H1 (cell line): ENCODE results near the gene FREM2. TPM values are rescaled to one million over a fixed set of nuclear protein-coding genes. Genes with fewer than 3 reads are reported as not detected.

Experiments used
- CTCF ChIA-PET: fragments of 300-600 bp; sonication (Branson Sonifier 250); formaldehyde crosslinking; loops from one replicate; lab custom pipeline; 2021; ENCODE audit not compliant: partially characterized antibody; lab: Charles Lee
- POLR2A ChIA-PET: fragments of 300-600 bp; sonication (Branson Sonifier 250); formaldehyde crosslinking; loops from one replicate; lab custom pipeline; 2021; ENCODE audit warnings: inconsistent platforms; ENCODE audit not compliant: partially characterized antibody; lab: Charles Lee
- DNase-seq, 2 experiments: peaks; one replicate each; pipeline versions ENCODE4 v3.0.0 to v3.0.0-alpha.2; 2010 to 2022; ENCODE audit warnings: low spot score in 2 of 2, low read depth in 1 of 2, mixed read lengths in 1 of 2
- FAIRE-seq: peaks from 2 replicates; lab custom pipeline; 2011; peaks lifted over from hg19 to GRCh38; lab: Jason Lieb, UNC
- H2AFZ ChIP-seq: 2 replicates; pipeline ENCODE4 v1.8.1; 2012; ENCODE audit warnings: low read length, inconsistent platforms
- H2AK5ac ChIP-seq: 2 replicates; pipeline ENCODE4 v1.6.1; 2013; ENCODE audit warnings: low read depth, low read length
- H2BK120ac ChIP-seq: replicated peaks from 2 replicates; pipeline ENCODE3; 2013; ENCODE audit warnings: low read depth, low read length, inconsistent platforms
- H2BK12ac ChIP-seq: 2 replicates; pipeline ENCODE4 v1.6.1; 2013; ENCODE audit warnings: low read depth, low read length
- H2BK15ac ChIP-seq: 2 replicates; pipeline ENCODE4 v1.6.1; 2013; ENCODE audit warnings: low read length
- H2BK20ac ChIP-seq: 2 replicates; pipeline ENCODE4 v1.6.1; 2013; ENCODE audit warnings: low read length
- H2BK5ac ChIP-seq: 2 replicates; pipeline ENCODE4 v1.6.1; 2013; ENCODE audit warnings: low read depth, low read length
- H3K14ac ChIP-seq: 2 replicates; pipeline ENCODE4 v1.6.1; 2013; ENCODE audit warnings: inconsistent platforms; ENCODE audit not compliant: insufficient read length
- H3K18ac ChIP-seq: 2 replicates; pipeline ENCODE4 v1.6.1; 2013; ENCODE audit warnings: low read length; ENCODE audit errors: extremely low read depth
- H3K23ac ChIP-seq: 2 replicates; pipeline ENCODE4 v1.6.1; 2013; ENCODE audit warnings: inconsistent platforms; ENCODE audit not compliant: insufficient read length
- H3K23me2 ChIP-seq: 2 replicates; pipeline ENCODE4 v1.6.1; 2013; ENCODE audit warnings: low read depth, low read length
- H3K27ac ChIP-seq: 2 replicates; pipeline ENCODE4 v1.6.1; 2011; ENCODE audit warnings: low read depth, low read length, inconsistent platforms
- H3K27me3 ChIP-seq, 4 experiments: replicated peaks in 1 of 4; 1 replicate in 1 of 4; 2 replicates in 3 of 4; pipeline versions ENCODE4 v1.6.1 to v1.8.1; 2011 to 2013; ENCODE audit warnings: low read length in 3 of 4, mild to moderate bottlenecking in 3 of 4, inconsistent platforms in 2 of 4, mixed read lengths in 2 of 4, moderate library complexity in 1 of 4; ENCODE audit not compliant: control insufficient read depth in 3 of 4, insufficient read depth in 3 of 4; ENCODE audit errors: extremely low read depth in 1 of 4
- H3K36me3 ChIP-seq, 4 experiments: 2 replicates each; pipeline versions ENCODE4 v1.6.1 to v1.8.1; 2011 to 2013; ENCODE audit warnings: mild to moderate bottlenecking in 4 of 4, low read length in 3 of 4, moderate library complexity in 2 of 4, control low read depth in 1 of 4, inconsistent platforms in 1 of 4; ENCODE audit not compliant: insufficient read depth in 4 of 4, control insufficient read depth in 2 of 4
- H3K4ac ChIP-seq: replicated peaks from 2 replicates; pipeline ENCODE3; 2013; ENCODE audit warnings: low read length, low read depth, mixed read lengths, inconsistent platforms; ENCODE audit not compliant: insufficient read length
- H3K4me1 ChIP-seq, 4 experiments: replicated peaks in 1 of 4; 1 replicate in 1 of 4; 2 replicates in 3 of 4; pipeline versions ENCODE4 v1.6.1 to v1.8.1; 2011 to 2013; ENCODE audit warnings: low read length in 3 of 4, inconsistent platforms in 2 of 4, mixed read lengths in 1 of 4; ENCODE audit not compliant: insufficient read depth in 4 of 4, control insufficient read depth in 3 of 4
- H3K4me2 ChIP-seq, 2 experiments: 2 replicates each; pipeline versions ENCODE4 v1.6.1 to v1.8.1; 2011 to 2013; ENCODE audit warnings: low read depth in 2 of 2, low read length in 2 of 2, control low read depth in 1 of 2, inconsistent platforms in 1 of 2, mild to moderate bottlenecking in 1 of 2; ENCODE audit not compliant: insufficient read depth in 1 of 2
- H3K4me3 ChIP-seq, 4 experiments: fragments of 200-600, 300-600 bp in 1 of 4; sonication (generic), shearing (Covaris generic), sonication (Bioruptor Twin) in 1 of 4; 2 replicates each; pipeline versions ENCODE4 v1.5.1 to v1.8.1; 2011 to 2016; ENCODE audit warnings: low read length in 4 of 4, low read depth in 3 of 4, control low read depth in 2 of 4, inconsistent platforms in 2 of 4, mild to moderate bottlenecking in 2 of 4, mixed read lengths in 1 of 4, moderate library complexity in 1 of 4; ENCODE audit not compliant: insufficient read depth in 2 of 4; ENCODE audit errors: extremely low read depth in 1 of 4
- H3K56ac ChIP-seq: replicated peaks from 2 replicates; pipeline ENCODE3; 2013; ENCODE audit warnings: low read depth, mild to moderate bottlenecking, mixed read lengths, low read length, inconsistent platforms; ENCODE audit not compliant: insufficient read length
- H3K79me1 ChIP-seq: 2 replicates; pipeline ENCODE4 v1.6.1; 2013; ENCODE audit warnings: low read depth, low read length, control low read depth
- H3K79me2 ChIP-seq, 2 experiments: 2 replicates each; pipeline versions ENCODE4 v1.6.1 to v1.8.1; 2012 to 2013; ENCODE audit warnings: low read length in 2 of 2, mild to moderate bottlenecking in 2 of 2, inconsistent platforms in 1 of 2; ENCODE audit not compliant: insufficient read depth in 2 of 2, control insufficient read depth in 1 of 2
- H3K9ac ChIP-seq, 4 experiments: replicated peaks in 1 of 4; 1 replicate in 1 of 4; 2 replicates in 3 of 4; pipeline versions ENCODE4 v1.6.1 to v1.8.1; 2011 to 2013; ENCODE audit warnings: low read depth in 3 of 4, low read length in 3 of 4, control low read depth in 2 of 4, mild to moderate bottlenecking in 2 of 4, moderate library complexity in 2 of 4, inconsistent platforms in 1 of 4; ENCODE audit errors: extremely low read depth in 1 of 4
- H3K9me3 ChIP-seq, 2 experiments: 2 replicates each; pipeline versions ENCODE4 v1.6.1 to v1.8.1; 2012 to 2013; ENCODE audit warnings: mild to moderate bottlenecking in 2 of 2, moderate library complexity in 2 of 2, control low read depth in 1 of 2, inconsistent platforms in 1 of 2, low read depth in 1 of 2, low read length in 1 of 2, mixed read lengths in 1 of 2; ENCODE audit not compliant: insufficient read depth in 2 of 2
- H4K20me1 ChIP-seq, 2 experiments: replicated peaks in 1 of 2; 2 replicates each; pipeline versions ENCODE3 to v1.8.1; 2011 to 2013; ENCODE audit warnings: inconsistent platforms in 2 of 2, low read length in 2 of 2, mild to moderate bottlenecking in 1 of 2; ENCODE audit not compliant: insufficient read depth in 2 of 2, control insufficient read depth in 1 of 2
- H4K5ac ChIP-seq: 2 replicates; pipeline ENCODE4 v1.6.1; 2013; ENCODE audit warnings: low read length, low read depth, mixed read lengths, inconsistent platforms; ENCODE audit not compliant: insufficient read length
- H4K8ac ChIP-seq: 2 replicates; pipeline ENCODE4 v1.8.0; 2013; ENCODE audit warnings: mild to moderate bottlenecking, moderate library complexity, low read length, inconsistent platforms; ENCODE audit not compliant: insufficient read depth; ENCODE audit errors: extremely low read depth
- H4K91ac ChIP-seq: replicated peaks from 2 replicates; pipeline ENCODE3; 2013; ENCODE audit warnings: low read length, mixed read lengths, inconsistent platforms; ENCODE audit not compliant: insufficient read length
- CTBP2 ChIP-seq: IDR thresholded peaks from 2 replicates; pipeline ENCODE4 v1.7.0; 2011; ENCODE audit warnings: borderline replicate concordance, mild to moderate bottlenecking, moderate library complexity, mixed read lengths, low read length; ENCODE audit not compliant: insufficient read depth, insufficient read length
- CTCF ChIP-seq, 3 experiments: IDR thresholded peaks; 1 replicate in 2 of 3; 2 replicates in 1 of 3; pipeline versions ENCODE4 v1.5.1 to v1.6.1; 2011; ENCODE audit warnings: low read length in 3 of 3, mild to moderate bottlenecking in 3 of 3, inconsistent platforms in 2 of 3, low read depth in 1 of 3, moderate library complexity in 1 of 3; ENCODE audit not compliant: insufficient read depth in 1 of 3; ENCODE audit errors: control extremely low read depth in 1 of 3
- EGR1 ChIP-seq: IDR thresholded peaks from 2 replicates; pipeline ENCODE4 v1.6.1; 2011; ENCODE audit warnings: low read depth, low read length, borderline replicate concordance
- JUND ChIP-seq: IDR thresholded peaks from 2 replicates; pipeline ENCODE4 v1.6.1; 2011; ENCODE audit warnings: mild to moderate bottlenecking, improper control_type of control experiment, low read length
- SIX5 ChIP-seq: IDR thresholded peaks from 2 replicates; pipeline ENCODE4 v1.6.1; 2011; ENCODE audit warnings: mild to moderate bottlenecking, low read depth, low read length
- SP4 ChIP-seq: IDR thresholded peaks from 2 replicates; pipeline ENCODE4 v1.6.1; 2012; ENCODE audit warnings: low read length, inconsistent platforms
- SRF ChIP-seq: IDR thresholded peaks from 2 replicates; pipeline ENCODE4 v1.6.1; 2011; ENCODE audit warnings: mild to moderate bottlenecking, low read depth, low read length, moderate library complexity
- TBP ChIP-seq: IDR thresholded peaks from 2 replicates; pipeline ENCODE4 v1.6.1; 2011; ENCODE audit warnings: low read depth, low read length, improper control_type of control experiment
- ZNF274 ChIP-seq: IDR thresholded peaks from 2 replicates; pipeline ENCODE4 v1.7.0; 2012; ENCODE audit warnings: low read length, borderline replicate concordance; ENCODE audit errors: extremely low read depth
- WGBS, 2 experiments: shearing (Covaris generic) in 1 of 2; methylation state at CpG; one replicate each; pipeline versions ENCODE4 v1.1.6 to v1.1.7; 2013 to 2015; ENCODE audit warnings: low lambda C conversion rate in 2 of 2, mixed read lengths in 2 of 2, inconsistent platforms in 1 of 2, low coverage in 1 of 2, missing lambda C conversion rate in 1 of 2; ENCODE audit not compliant: insufficient replicate concordance in 2 of 2, insufficient coverage in 1 of 2, insufficient read length in 1 of 2; ENCODE audit errors: extremely low coverage in 1 of 2, missing lambda C conversion rate in 1 of 2; 5-methylcytosine and 5-hydroxymethylcytosine counted together
- polyA plus RNA-seq, 7 experiments: library from polyadenylated mRNA; depleted of rRNA in 3 of 7; stranded (reverse) in 5 of 7; unstranded in 2 of 7; fragments of >200 nt in 5 of 7; fragments of 200-250 nt in 2 of 7; gene quantifications; 1 replicate in 5 of 7; 2 replicates in 1 of 7; 4 replicates in 1 of 7; pipeline versions ENCODE4 v1.2.1 to v1.2.3, GENCODE V29; 2011 to 2013; ENCODE audit warnings: missing spikeins in 2 of 7, mixed read lengths in 2 of 7
- total RNA-seq: library from RNA; stranded (reverse); fragmentation: NEBNext Ultra II Directional; extraction: Animal tissue kit (Norgen Biotek cat#: 25700); gene quantifications from 2 replicates; pipeline ENCODE4 v1.2.1, GENCODE V29; 2021
- TF ChIP-seq, protein P1 (sequence below): IDR thresholded peaks from 2 replicates; pipeline ENCODE4 v1.6.1; 2011; ENCODE audit warnings: low read depth, mild to moderate bottlenecking, low read length; ENCODE audit not compliant: insufficient read depth

FREM2 gene
- total and polyA plus RNA-seq, 2 of the 8 experiments (the other 6 are each of a cell fraction or from before 2014, with no cell fraction given) = 11.6 to 22.8 TPM

DNA sequence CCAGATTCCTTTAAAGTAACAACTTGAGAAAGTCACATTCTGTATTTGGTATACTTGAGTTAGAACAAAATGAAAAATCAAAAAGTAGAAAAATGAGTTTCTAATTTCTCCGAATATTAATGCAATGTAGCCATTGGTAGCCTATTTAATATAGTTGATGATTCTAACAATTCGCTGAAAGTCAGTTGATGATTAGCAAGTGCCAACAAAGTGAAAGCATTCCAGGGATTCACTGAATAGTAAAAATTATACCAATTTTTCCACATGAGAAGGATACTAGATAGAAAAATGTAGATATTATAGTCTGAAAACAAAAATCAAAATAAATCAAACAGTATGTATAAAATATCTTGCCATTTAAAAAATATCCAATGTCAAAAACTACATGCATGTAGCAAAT is 117.2 kb downstream of the FREM2 start:
- H3K36me3 ChIP-seq = no peaks in the 10 kb centered on the region
- no peak overlapping the region for H2BK12ac ChIP-seq
- POLR2A ChIA-PET = no interaction called here
- no peak overlapping the region for H3K4ac ChIP-seq
- 61% methylated on average over 2 of the region's 2 CpGs; no CpG with 5 or more reads in 1 of the 2 experiments for WGBS, 2 experiments
- no peak for DNase-seq
- H3K4me1 ChIP-seq = peaks cover 4 to 18% (median 6%) of the 10 kb centered on the region in 4 experiments; a peak in 6 of 7 replicates
- H3K9me3 ChIP-seq = no peaks in the 10 kb centered on the region
- no peak overlapping the region for H2BK20ac ChIP-seq
- no peak overlapping the region for H3K27ac ChIP-seq
- no peak overlapping the region for H3K14ac ChIP-seq
- TF ChIP-seq SP4 (no peak), SIX5 (no peak), JUND (no peak), ZNF274 (no peak), EGR1 (no peak), SRF (no peak), CTCF (IDR thresholded peaks at IDR 0.05; ENCODE audit: control extremely low read depth in 1 of 3, insufficient read depth in 1 of 3, low read depth in 1 of 3, low read length in 3 of 3) (no peak), CTBP2 (no peak), TBP (no peak)
- TF ChIP-seq, protein P1, sequence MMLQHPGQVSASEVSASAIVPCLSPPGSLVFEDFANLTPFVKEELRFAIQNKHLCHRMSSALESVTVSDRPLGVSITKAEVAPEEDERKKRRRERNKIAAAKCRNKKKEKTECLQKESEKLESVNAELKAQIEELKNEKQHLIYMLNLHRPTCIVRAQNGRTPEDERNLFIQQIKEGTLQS = no peak
- TF ChIP-seq, all 59 proteins: peak for 0
- H3K4me2 ChIP-seq = peak overlapping the region in 1 of 2 experiments; percentile 34; a peak in 2 of 4 replicates
- FAIRE-seq = no peak
- no peak overlapping the region for H3K9ac ChIP-seq
- H3K18ac ChIP-seq = no peak overlapping the region
- no peak overlapping the region for H2AK5ac ChIP-seq
- peak overlapping the region in 1 of 4 experiments; percentile 22; a peak in 1 of 8 replicates for H3K4me3 ChIP-seq
- no peak overlapping the region for H2AFZ ChIP-seq
- H3K27me3 ChIP-seq = no peaks in the 10 kb centered on the region
- no peak overlapping the region for H2BK5ac ChIP-seq
- H4K8ac ChIP-seq = no peak overlapping the region
- CTCF ChIA-PET = interaction anchor here (1.7 kb wide), 1 partner anchor 118 kb away, joined by 4 read pairs; no protein-coding TSS in a partner anchor
- no peaks in the 10 kb centered on the region for H4K20me1 ChIP-seq
- no peak overlapping the region for H3K56ac ChIP-seq
- H4K91ac ChIP-seq = no peak overlapping the region
- no peaks in the 10 kb centered on the region for H3K79me1 ChIP-seq
- no peak overlapping the region for H3K23ac ChIP-seq
- no peak overlapping the region for H2BK15ac ChIP-seq
- H4K5ac ChIP-seq = no peak overlapping the region
- H2BK120ac ChIP-seq = no peak overlapping the region
- H3K79me2 ChIP-seq = no peaks in the 10 kb centered on the region
- no peaks in the 10 kb centered on the region for H3K23me2 ChIP-seq
